ENCODE data around the gene IPO9.

- TF ChIP-seq, protein P1, sequence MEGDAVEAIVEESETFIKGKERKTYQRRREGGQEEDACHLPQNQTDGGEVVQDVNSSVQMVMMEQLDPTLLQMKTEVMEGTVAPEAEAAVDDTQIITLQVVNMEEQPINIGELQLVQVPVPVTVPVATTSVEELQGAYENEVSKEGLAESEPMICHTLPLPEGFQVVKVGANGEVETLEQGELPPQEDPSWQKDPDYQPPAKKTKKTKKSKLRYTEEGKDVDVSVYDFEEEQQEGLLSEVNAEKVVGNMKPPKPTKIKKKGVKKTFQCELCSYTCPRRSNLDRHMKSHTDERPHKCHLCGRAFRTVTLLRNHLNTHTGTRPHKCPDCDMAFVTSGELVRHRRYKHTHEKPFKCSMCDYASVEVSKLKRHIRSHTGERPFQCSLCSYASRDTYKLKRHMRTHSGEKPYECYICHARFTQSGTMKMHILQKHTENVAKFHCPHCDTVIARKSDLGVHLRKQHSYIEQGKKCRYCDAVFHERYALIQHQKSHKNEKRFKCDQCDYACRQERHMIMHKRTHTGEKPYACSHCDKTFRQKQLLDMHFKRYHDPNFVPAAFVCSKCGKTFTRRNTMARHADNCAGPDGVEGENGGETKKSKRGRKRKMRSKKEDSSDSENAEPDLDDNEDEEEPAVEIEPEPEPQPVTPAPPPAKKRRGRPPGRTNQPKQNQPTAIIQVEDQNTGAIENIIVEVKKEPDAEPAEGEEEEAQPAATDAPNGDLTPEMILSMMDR (IDR thresholded peaks at IDR 0.05; ENCODE audit: poor library complexity) = no peak
- TF ChIP-seq EZH2 (IDR thresholded peaks at IDR 0.05; ENCODE audit: borderline replicate concordance) (no peak), EZH2phosphoT487 (IDR thresholded peaks at IDR 0.05; ENCODE audit: low read depth, severe bottlenecking, unreplicated experiment) (no peak)
These were observed 60.4 kb downstream of the IPO9 start for GRCh38 chr1:201889090-201889968.

Data from hepatocyte (in vitro differentiated cells).